T-helper 17 cell (primary cell): ENCODE measurements around the gene MYO5B. TPM values are rescaled to one million over a fixed set of nuclear protein-coding genes. Genes with fewer than 3 reads are reported as not detected.
"Not testable (repeated sequence)": the region's sequence is repeated elsewhere in the genome, so short reads cannot be mapped to it uniquely, and the experiment has no call there.

Experiments
- ATAC-seq: fragments of 150-1000 bp; cut with Tn5 transposase; 2 replicates; pipeline ENCODE4 v1.10.0; 2021; ENCODE audit warnings: mild to moderate bottlenecking, moderate library complexity
- DNase-seq, 3 donors: peaks; one replicate each; pipeline versions ENCODE4 v3.0.0 to v3.0.0-alpha.2; 2020 to 2021
- H3K9me3 ChIP-seq: one replicate; pipeline ENCODE4 v1.7.0; 2013; ENCODE audit warnings: low read length, mild to moderate bottlenecking; ENCODE audit not compliant: control insufficient read depth, poor library complexity, severe bottlenecking
- H3K27ac Mint-ChIP-seq: one replicate; pipeline ENCODE4 v1.8.0; 2022; ENCODE audit warnings: mild to moderate bottlenecking, moderate library complexity, mixed read lengths
- H3K27me3 Mint-ChIP-seq: one replicate; pipeline ENCODE4 v1.8.0; 2022; ENCODE audit warnings: mixed read lengths
- H3K36me3 Mint-ChIP-seq: one replicate; pipeline ENCODE4 v1.8.0; 2022; ENCODE audit warnings: low read depth, mixed read lengths
- H3K4me1 Mint-ChIP-seq: one replicate; pipeline ENCODE4 v1.8.0; 2022; ENCODE audit warnings: mild to moderate bottlenecking, mixed read lengths
- H3K4me3 Mint-ChIP-seq: one replicate; pipeline ENCODE4 v1.8.0; 2022; ENCODE audit warnings: mild to moderate bottlenecking, moderate library complexity, mixed read lengths
- total RNA-seq, 4 donors: library from RNA in 2 of 4; stranded (reverse) in 2 of 4; gene quantifications; one replicate each; pipeline ENCODE4 v1.2.3 and lab custom pipeline; 2022 to 2026

MYO5B gene
- total RNA-seq, 2 donors from 2014 or later, result 0.12 TPM; not detected in 1

DNA sequence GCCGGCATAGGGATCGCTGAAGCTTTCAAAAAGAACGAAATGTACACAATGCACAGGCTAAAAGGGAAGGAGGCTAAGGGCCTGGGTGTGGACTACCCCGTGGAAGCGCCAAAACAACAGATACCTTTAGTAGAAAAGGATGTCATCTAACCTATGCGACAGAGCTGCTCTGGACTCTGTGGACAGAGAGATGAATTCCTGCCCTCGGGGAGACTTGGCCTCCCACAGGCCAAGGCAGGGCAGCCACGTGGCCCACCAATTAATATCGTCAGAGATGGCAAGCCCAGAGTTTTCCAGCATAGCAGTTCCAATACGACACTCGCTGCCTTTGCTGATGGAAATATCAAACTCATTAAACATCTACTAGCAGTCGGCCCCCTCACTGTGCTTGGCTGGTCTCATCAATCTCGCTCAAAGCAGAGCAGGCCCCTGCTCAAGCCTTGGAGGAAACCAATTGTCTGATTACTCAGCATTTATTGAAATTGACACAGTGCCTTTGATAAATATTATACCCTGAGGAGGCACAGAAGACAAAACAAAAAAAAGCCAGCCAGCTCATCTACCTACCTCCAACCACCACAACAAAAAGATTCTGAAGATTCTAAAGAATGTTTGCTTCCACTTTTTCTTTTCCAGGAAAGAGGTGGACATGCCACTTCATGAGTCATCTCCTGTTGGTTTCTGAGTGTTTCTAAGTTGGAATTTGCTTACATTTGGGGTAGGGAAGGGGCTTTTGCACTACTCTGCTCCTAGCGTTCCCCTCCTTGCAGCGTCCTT, 302.6 kb downstream of the MYO5B start:
- no peak for DNase-seq
- Mint-ChIP-seq H3K4me3 (no peak overlapping the region), H3K27me3 (peaks cover 26% of the 10 kb centered on the region), H3K27ac (peak overlapping the region; percentile 3), H3K4me1 (no peaks in the 10 kb centered on the region), H3K36me3 (no peaks in the 10 kb centered on the region)
- no peaks in the 10 kb centered on the region for H3K9me3 ChIP-seq
- ATAC-seq, result no peak

DNA sequence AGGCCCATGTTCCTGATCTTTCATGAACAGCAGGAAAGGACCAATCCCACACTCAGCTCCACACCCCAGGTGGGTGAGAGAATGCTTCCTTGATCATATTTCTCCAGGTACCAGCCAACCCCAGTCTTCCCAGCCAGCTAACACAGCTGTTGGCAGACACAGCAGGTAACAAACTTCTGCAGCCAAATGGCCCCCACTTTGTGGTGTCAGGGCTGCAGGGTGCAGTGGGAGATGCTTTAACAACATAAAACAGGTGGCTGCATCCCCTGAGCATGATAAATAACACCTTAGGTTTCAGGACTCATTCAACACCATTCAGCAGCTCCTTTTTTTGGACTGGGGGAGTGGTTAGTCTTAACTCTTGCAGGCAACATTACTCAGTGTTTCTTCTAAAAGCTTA, 304.9 kb downstream of the MYO5B start:
- H3K27ac Mint-ChIP-seq, result no peak overlapping the region
- H3K4me1 Mint-ChIP-seq, result no peaks in the 10 kb centered on the region
- no peaks in the 10 kb centered on the region for H3K36me3 Mint-ChIP-seq
- no peaks in the 10 kb centered on the region for H3K9me3 ChIP-seq
- ATAC-seq (no peak), DNase-seq (no peak)
- H3K27me3 Mint-ChIP-seq, result peaks cover 20% of the 10 kb centered on the region
- H3K4me3 Mint-ChIP-seq, result no peak overlapping the region

DNA sequence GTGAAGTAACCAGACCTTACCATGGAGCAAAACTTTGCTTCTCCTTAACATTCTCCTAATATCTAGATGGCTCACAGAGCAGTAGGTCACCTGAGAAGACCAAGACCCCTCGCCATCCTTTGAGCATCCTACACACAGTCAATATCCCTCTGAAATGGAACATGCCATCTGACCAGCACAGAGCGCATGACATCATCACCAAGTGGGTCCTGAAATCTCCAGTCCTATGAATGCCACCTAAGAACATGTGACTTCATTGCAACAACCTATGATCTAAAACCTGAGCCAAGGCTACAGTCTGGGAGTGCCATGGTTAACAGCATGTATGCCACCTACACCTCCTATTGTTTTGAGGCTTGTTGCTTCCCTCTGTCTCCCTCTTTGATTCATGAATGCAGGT, 305.4 kb downstream of the MYO5B start:
- not testable (repeated sequence) for H3K36me3 Mint-ChIP-seq, DNase-seq, H3K4me3 Mint-ChIP-seq, H3K4me1 Mint-ChIP-seq, H3K9me3 ChIP-seq, H3K27ac Mint-ChIP-seq, ATAC-seq
- H3K27me3 Mint-ChIP-seq, result peaks cover 15% of the 10 kb centered on the region

DNA sequence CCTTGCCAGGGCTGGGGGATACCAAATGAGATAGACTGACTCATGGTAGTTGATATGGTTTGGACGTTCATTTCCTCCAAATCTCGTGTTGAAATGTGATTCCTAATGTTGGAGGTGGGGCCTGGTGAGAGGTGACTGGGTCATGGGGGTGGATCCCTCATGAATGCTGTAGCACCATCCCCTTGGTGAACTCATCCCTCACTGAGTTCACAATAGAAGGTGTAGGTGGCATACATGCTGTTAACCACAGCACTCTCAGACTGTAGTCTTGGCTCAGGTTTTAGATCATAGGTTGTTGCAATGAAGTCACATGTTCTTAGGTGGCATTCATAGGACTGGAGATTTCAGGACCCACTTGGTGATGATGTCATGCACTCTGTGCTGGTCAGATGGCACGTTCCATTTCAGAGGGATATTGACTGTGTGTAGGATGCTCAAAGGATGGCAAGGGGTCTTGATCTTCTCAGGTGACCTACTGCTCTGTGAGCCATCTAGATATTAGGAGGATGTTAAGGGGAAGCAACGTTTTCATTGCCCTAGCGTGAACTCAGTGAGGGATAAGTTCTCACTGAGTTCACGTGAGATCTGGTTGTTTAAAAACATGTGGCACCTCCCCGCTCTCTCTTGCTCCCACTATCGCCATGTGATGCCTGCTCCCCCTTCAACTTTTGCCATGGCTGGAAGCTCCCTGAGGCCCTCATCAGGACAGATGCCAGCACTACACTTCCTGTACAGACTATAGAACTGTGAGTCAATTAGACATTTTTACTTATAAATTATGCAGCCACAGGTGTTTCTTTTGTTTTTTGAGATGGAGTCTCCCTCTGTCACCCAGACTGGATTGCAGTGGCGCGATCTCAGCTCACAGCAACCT, 307.8 kb downstream of the MYO5B start:
- H3K27me3 Mint-ChIP-seq, result peaks cover 20% of the 10 kb centered on the region
- no peaks in the 10 kb centered on the region for H3K4me1 Mint-ChIP-seq
- no peak for DNase-seq
- ATAC-seq, result no peak
- H3K36me3 Mint-ChIP-seq, result no peaks in the 10 kb centered on the region
- no peak overlapping the region for H3K4me3 Mint-ChIP-seq
- no peaks in the 10 kb centered on the region for H3K9me3 ChIP-seq
- no peak overlapping the region for H3K27ac Mint-ChIP-seq

GRCh38 chr18:49884959-49885358, 310.0 kb downstream of the MYO5B start:
- no peak overlapping the region for H3K27ac Mint-ChIP-seq
- H3K27me3 Mint-ChIP-seq, result peaks cover 13% of the 10 kb centered on the region
- no peaks in the 10 kb centered on the region for H3K36me3 Mint-ChIP-seq
- no peaks in the 10 kb centered on the region for H3K4me1 Mint-ChIP-seq
- H3K9me3 ChIP-seq, result no peaks in the 10 kb centered on the region
- ATAC-seq (no peak), DNase-seq (no peak)
- H3K4me3 Mint-ChIP-seq, result no peak overlapping the region

- no peaks in the 10 kb centered on the region for H3K9me3 ChIP-seq
- H3K27me3 Mint-ChIP-seq, result peaks cover 18% of the 10 kb centered on the region
- H3K4me3 Mint-ChIP-seq, result no peak overlapping the region
- H3K27ac Mint-ChIP-seq, result no peak overlapping the region
- no peaks in the 10 kb centered on the region for H3K36me3 Mint-ChIP-seq
- H3K4me1 Mint-ChIP-seq, result no peaks in the 10 kb centered on the region
- no peak for DNase-seq
- no peak for ATAC-seq
Observed at GRCh38 chr18:49884465-49884864, 310.5 kb downstream of the MYO5B start.

DNA sequence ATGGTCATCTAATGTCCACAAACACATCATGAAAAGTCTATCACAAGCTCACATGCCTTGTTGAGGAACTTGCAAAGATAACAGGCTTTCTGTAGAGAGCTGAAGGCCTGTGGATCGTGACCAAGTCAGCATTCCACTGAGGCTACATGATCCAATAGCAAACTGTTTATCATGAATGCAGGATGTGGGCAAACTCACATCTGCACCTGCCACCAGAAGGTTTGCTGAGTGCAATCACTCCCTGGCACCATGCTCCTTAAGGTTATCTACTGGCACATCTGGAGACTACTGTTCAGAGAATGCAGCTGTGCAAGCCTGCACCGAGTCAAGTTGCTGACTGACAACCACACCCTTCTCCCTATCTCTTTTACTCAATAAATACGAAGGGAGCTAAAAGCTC, 314.3 kb downstream of the MYO5B start:
- Mint-ChIP-seq H3K4me1 (no peaks in the 10 kb centered on the region), H3K36me3 (peaks cover 2% of the 10 kb centered on the region), H3K4me3 (no peak overlapping the region), H3K27ac (no peak overlapping the region), H3K27me3 (peaks cover 53% of the 10 kb centered on the region)
- H3K9me3 ChIP-seq, result no peaks in the 10 kb centered on the region
- no peak for ATAC-seq
- DNase-seq, result no peak

DNA sequence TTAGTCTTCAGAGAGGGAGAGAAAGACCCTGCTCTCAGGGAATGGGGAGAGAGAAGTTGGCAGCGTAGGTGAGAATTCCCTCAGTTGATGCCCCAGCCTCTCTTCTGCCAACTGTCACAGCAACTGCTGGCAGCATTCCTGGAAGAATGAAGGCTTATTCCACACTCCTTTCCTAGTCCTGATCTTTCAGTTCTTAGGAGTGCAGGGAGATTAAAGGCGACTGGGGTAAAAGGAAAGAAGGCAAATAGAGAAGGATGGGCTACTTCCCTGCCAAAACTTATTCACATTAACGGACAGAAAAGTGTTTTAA, 315.7 kb downstream of the MYO5B start:
- DNase-seq, result no peak
- Mint-ChIP-seq H3K36me3 (peaks cover 2% of the 10 kb centered on the region), H3K4me3 (no peak overlapping the region), H3K4me1 (no peaks in the 10 kb centered on the region), H3K27me3 (peaks cover 58% of the 10 kb centered on the region), H3K27ac (no peak overlapping the region)
- no peaks in the 10 kb centered on the region for H3K9me3 ChIP-seq
- ATAC-seq, result no peak

DNA sequence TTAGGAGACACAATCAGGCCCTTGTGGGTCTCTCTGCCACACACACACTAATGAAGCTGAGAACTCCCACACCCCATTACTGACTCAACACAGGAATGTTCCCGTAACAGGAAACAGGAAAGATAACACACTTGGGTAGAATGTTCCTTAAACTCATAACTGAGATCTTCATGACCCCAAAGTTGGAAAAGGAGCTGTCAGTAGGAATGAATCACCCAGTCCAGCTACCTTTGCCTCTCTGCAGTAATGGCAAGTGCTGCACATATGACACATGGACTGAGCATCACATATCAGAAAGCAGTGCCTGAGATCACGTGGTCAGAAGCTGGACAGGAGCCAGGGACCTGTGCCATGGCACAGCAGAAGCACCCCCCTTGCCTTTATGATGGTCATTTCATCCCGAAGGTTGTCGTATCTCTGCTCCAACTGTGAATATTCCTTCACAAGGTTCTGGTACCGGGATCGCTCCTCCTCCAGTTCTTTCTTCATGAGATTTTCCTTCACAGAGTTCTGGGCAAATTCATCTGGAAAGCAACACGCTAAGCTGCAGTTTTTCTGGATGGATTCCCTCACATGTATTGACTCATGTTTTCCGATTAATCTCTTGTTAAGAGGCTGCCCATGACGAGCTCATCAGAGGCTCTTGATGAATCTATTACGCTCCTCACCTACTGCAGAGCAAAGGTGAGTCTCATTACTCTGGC, 316.2 kb downstream of the MYO5B start:
- ATAC-seq, result no peak
- Mint-ChIP-seq H3K4me1 (no peaks in the 10 kb centered on the region), H3K36me3 (peaks cover 2% of the 10 kb centered on the region), H3K4me3 (no peak overlapping the region), H3K27ac (no peak overlapping the region), H3K27me3 (peaks cover 58% of the 10 kb centered on the region)
- DNase-seq, result no peak
- no peaks in the 10 kb centered on the region for H3K9me3 ChIP-seq

- Mint-ChIP-seq H3K36me3 (peaks cover 2% of the 10 kb centered on the region), H3K27ac (no peak overlapping the region), H3K4me1 (no peaks in the 10 kb centered on the region), H3K4me3 (no peak overlapping the region), H3K27me3 (peaks cover 57% of the 10 kb centered on the region)
- ATAC-seq, result no peak
- H3K9me3 ChIP-seq, result no peaks in the 10 kb centered on the region
- no peak for DNase-seq
Observed at GRCh38 chr18:49878015-49878414, 316.9 kb downstream of the MYO5B start.

- DNase-seq (no peak), ATAC-seq (no peak)
- no peaks in the 10 kb centered on the region for H3K9me3 ChIP-seq
- Mint-ChIP-seq H3K27ac (no peak overlapping the region), H3K4me1 (no peaks in the 10 kb centered on the region), H3K4me3 (no peak overlapping the region), H3K36me3 (peaks cover 2% of the 10 kb centered on the region), H3K27me3 (peaks cover 51% of the 10 kb centered on the region)
Observed at GRCh38 chr18:49876536-49876935, 318.4 kb downstream of the MYO5B start.

- H3K9me3 ChIP-seq, result no peaks in the 10 kb centered on the region
- ATAC-seq (no peak), DNase-seq (no peak)
- Mint-ChIP-seq H3K36me3 (peaks cover 2% of the 10 kb centered on the region), H3K27me3 (peaks cover 55% of the 10 kb centered on the region), H3K27ac (no peak overlapping the region), H3K4me3 (no peak overlapping the region), H3K4me1 (no peaks in the 10 kb centered on the region)
Observed at GRCh38 chr18:49875783-49876182, 319.2 kb downstream of the MYO5B start.

DNA sequence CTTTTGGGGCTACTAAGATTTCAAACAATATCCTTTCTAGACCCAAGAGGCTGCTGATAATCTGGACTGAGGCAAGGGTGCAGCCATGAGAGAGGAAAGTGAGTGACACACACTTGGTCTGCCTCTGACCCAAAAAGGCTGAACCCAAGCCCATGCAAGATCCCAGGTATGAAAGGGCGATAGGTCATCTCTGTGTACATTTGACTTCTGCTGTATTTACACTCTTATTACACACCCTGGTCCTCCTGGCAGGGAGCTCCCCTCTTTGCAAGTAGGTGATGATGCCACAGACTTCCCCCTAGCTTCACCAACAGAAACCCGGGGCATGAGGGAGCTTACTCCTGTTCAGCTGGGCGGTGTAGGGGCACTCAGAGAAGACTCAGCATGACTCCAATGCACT, 319.8 kb downstream of the MYO5B start:
- H3K9me3 ChIP-seq, result no peaks in the 10 kb centered on the region
- H3K27me3 Mint-ChIP-seq, result peaks cover 52% of the 10 kb centered on the region
- ATAC-seq (no peak), DNase-seq (no peak)
- no peaks in the 10 kb centered on the region for H3K4me1 Mint-ChIP-seq
- no peak overlapping the region for H3K4me3 Mint-ChIP-seq
- no peak overlapping the region for H3K27ac Mint-ChIP-seq
- peaks cover 2% of the 10 kb centered on the region for H3K36me3 Mint-ChIP-seq
